Panc1 (cell line): ENCODE data around the gene L2HGDH.

Experiments used
- POLR2AphosphoS5 ChIP-seq: IDR thresholded peaks from 2 replicates; pipeline ENCODE4 v1.6.1; 2012; ENCODE audit warnings: mild to moderate bottlenecking, low read depth, low read length, moderate library complexity
- SIN3A ChIP-seq: IDR thresholded peaks from 2 replicates; pipeline ENCODE4 v1.6.1; 2012; ENCODE audit warnings: low read depth, mild to moderate bottlenecking, low read length, moderate library complexity, borderline replicate concordance; ENCODE audit not compliant: insufficient read depth
- TCF7L2 ChIP-seq: IDR thresholded peaks from 2 replicates; pipeline ENCODE4 v1.6.1; 2011; ENCODE audit warnings: mild to moderate bottlenecking, low read depth, low read length, inconsistent platforms
- TF ChIP-seq, protein P1 (sequence below): fragments of 450-650 bp; IDR thresholded peaks from 2 replicates; pipeline ENCODE4 v1.5.1; 2017; ENCODE audit warnings: mild to moderate bottlenecking
- TF ChIP-seq, protein P2 (sequence below), 2 experiments: IDR thresholded peaks; 2 replicates each; pipeline ENCODE4 v1.6.1; 2011 to 2012; ENCODE audit warnings: low read depth in 2 of 2, control low read depth in 1 of 2, low read length in 1 of 2, mild to moderate bottlenecking in 1 of 2, moderate library complexity in 1 of 2; ENCODE audit not compliant: insufficient read depth in 1 of 2

DNA sequence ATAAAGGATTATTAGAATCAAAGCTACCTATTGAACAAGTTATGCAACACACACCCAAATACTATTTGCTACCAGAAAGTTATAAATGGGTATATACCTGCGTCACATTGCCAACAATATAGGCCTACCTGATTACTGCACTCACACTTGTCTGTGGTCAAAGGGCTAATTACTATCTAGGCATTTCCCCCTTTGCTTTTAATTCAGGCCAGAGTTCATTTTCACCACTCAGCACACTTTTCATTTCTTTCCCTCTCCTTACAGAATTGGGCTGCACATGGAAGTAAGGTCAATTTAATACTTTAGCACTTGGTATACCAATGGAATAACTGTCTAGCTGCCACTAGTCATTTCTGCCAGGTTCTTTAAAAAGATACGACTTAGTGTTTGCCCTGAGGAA, 82.3 kb downstream of the L2HGDH start:
- TF ChIP-seq, protein P1, sequence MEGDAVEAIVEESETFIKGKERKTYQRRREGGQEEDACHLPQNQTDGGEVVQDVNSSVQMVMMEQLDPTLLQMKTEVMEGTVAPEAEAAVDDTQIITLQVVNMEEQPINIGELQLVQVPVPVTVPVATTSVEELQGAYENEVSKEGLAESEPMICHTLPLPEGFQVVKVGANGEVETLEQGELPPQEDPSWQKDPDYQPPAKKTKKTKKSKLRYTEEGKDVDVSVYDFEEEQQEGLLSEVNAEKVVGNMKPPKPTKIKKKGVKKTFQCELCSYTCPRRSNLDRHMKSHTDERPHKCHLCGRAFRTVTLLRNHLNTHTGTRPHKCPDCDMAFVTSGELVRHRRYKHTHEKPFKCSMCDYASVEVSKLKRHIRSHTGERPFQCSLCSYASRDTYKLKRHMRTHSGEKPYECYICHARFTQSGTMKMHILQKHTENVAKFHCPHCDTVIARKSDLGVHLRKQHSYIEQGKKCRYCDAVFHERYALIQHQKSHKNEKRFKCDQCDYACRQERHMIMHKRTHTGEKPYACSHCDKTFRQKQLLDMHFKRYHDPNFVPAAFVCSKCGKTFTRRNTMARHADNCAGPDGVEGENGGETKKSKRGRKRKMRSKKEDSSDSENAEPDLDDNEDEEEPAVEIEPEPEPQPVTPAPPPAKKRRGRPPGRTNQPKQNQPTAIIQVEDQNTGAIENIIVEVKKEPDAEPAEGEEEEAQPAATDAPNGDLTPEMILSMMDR: no peak
- TF ChIP-seq TCF7L2 (no peak), SIN3A (no peak), POLR2AphosphoS5 (no peak)
- TF ChIP-seq, protein P2, sequence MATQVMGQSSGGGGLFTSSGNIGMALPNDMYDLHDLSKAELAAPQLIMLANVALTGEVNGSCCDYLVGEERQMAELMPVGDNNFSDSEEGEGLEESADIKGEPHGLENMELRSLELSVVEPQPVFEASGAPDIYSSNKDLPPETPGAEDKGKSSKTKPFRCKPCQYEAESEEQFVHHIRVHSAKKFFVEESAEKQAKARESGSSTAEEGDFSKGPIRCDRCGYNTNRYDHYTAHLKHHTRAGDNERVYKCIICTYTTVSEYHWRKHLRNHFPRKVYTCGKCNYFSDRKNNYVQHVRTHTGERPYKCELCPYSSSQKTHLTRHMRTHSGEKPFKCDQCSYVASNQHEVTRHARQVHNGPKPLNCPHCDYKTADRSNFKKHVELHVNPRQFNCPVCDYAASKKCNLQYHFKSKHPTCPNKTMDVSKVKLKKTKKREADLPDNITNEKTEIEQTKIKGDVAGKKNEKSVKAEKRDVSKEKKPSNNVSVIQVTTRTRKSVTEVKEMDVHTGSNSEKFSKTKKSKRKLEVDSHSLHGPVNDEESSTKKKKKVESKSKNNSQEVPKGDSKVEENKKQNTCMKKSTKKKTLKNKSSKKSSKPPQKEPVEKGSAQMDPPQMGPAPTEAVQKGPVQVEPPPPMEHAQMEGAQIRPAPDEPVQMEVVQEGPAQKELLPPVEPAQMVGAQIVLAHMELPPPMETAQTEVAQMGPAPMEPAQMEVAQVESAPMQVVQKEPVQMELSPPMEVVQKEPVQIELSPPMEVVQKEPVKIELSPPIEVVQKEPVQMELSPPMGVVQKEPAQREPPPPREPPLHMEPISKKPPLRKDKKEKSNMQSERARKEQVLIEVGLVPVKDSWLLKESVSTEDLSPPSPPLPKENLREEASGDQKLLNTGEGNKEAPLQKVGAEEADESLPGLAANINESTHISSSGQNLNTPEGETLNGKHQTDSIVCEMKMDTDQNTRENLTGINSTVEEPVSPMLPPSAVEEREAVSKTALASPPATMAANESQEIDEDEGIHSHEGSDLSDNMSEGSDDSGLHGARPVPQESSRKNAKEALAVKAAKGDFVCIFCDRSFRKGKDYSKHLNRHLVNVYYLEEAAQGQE (IDR thresholded peaks at IDR 0.05; ENCODE audit: insufficient read depth in 1 of 2, low read depth in 2 of 2, low read length in 1 of 2): no peak
